GM18909 (cell line): ENCODE results near the gene ADGRG1.
"Not testable (repeated sequence)": the region's sequence is repeated elsewhere in the genome, so short reads cannot be mapped to it uniquely, and the experiment has no call there.

ENCODE experiments used
- ATAC-seq: cut with Tn5 transposase; IDR thresholded peaks from one replicate; pipeline ENCODE4 v1.9.1; 2021; ENCODE audit warnings: mild to moderate bottlenecking; ENCODE audit not compliant: unreplicated experiment, poor library complexity

ADGRG1 gene

DNA sequence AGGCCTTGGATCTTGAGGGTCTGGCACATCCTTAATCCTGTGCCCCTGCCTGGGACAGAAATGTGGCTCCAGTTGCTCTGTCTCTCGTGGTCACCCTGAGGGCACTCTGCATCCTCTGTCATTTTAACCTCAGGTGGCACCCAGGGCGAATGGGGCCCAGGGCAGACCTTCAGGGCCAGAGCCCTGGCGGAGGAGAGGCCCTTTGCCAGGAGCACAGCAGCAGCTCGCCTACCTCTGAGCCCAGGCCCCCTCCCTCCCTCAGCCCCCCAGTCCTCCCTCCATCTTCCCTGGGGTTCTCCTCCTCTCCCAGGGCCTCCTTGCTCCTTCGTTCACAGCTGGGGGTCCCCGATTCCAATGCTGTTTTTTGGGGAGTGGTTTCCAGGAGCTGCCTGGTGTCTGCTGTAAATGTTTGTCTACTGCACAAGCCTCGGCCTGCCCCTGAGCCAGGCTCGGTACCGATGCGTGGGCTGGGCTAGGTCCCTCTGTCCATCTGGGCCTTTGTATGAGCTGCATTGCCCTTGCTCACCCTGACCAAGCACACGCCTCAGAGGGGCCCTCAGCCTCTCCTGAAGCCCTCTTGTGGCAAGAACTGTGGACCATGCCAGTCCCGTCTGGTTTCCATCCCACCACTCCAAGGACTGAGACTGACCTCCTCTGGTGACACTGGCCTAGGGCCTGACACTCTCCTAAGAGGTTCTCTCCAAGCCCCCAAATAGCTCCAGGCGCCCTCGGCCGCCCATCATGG lies 35.7 kb downstream of the ADGRG1 start:
- no peak for ATAC-seq

DNA sequence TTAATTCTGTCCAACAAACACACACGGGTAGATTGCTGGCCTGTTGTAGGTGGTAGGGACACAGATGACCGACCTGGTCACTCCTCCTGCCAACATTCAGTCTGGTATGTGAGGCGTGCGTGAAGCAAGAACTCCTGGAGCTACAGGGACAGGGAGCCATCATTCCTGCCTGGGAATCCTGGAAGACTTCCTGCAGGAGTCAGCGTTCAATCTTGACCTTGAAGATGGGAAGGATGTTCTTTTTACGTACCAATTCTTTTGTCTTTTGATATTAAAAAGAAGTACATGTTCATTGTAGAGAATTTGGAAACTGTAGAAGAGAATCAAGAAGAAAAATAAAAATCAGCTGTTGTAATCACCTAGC lies 36.2 kb downstream of the ADGRG1 start:
- no peak for ATAC-seq

DNA sequence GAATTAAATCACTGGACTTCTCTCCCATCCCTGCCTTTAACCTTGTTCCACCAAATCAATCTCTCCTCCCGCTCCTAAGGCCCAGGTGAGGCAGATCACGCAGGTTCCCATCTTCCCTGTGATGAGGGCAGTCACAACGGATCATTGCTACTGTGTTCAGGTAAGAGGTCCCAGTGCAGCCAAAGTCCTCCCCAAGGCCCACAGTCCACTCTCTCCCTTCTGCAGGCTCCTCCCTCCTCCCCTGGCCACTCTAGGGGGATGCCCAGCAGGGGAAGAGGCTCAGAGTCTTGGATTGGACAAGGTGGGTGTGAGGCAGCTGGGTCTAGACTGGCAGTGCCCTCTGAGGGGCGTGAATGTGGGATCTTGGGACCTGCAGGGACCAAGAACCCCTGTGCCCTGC lies 37.1 kb downstream of the ADGRG1 start:
- ATAC-seq: no peak

DNA sequence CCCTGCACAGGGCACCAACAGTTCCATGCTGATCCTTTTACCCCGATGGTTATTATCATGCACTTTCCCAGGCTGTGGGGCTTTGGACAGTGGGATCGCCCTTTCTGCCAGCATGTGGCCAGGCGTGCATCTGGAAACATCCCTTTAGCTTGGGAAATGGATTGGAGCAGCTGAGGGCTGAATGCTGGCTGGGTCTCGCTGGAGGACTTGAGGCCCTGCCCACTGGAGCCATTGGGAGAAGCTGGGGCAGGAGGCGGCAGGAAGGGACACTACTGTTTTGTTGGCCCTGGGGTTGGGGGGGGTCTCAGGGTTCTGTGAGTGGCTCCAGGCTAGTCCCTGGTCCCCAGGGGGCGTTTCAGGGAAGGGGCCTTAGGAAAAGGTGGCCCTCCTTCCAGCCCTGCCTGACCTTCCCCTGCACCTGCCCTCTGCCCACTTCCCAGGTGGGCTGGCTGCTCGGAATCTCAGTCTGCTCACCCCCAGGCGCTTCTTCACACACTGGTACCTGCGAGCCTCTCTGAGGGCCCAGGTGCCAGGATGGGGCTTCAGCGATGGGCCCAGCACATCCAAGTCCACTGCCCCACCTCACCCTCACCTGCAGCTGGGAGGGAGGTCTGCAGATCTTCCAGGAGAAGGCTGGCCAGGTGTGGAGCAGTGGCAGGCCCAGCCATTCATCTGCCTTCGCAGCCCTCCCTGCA lies 38.1 kb downstream of the ADGRG1 start:
- no peak for ATAC-seq

DNA sequence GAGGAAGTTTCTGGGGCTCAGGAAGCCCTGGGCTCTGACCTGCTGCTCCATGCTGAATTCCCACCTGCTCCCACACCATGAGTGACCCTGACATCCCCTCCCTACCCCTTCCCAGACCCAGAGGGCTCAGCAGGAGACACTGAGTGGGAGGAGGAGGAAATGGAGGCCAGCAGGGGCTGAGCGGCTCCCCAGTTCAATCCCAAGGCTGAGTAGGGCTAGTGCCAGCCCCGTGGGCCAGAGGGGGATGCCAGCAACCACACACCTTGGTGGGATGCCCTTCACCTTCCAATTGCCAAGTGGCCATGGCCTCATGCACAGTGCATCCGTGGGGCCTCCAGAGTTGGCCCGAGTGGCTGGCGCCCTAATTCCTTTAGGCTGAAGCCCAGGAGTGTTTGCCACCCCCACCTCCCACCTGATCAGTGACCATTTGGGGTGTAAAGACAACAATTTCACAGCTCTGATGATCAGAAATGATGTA lies 38.7 kb downstream of the ADGRG1 start:
- no peak for ATAC-seq

DNA sequence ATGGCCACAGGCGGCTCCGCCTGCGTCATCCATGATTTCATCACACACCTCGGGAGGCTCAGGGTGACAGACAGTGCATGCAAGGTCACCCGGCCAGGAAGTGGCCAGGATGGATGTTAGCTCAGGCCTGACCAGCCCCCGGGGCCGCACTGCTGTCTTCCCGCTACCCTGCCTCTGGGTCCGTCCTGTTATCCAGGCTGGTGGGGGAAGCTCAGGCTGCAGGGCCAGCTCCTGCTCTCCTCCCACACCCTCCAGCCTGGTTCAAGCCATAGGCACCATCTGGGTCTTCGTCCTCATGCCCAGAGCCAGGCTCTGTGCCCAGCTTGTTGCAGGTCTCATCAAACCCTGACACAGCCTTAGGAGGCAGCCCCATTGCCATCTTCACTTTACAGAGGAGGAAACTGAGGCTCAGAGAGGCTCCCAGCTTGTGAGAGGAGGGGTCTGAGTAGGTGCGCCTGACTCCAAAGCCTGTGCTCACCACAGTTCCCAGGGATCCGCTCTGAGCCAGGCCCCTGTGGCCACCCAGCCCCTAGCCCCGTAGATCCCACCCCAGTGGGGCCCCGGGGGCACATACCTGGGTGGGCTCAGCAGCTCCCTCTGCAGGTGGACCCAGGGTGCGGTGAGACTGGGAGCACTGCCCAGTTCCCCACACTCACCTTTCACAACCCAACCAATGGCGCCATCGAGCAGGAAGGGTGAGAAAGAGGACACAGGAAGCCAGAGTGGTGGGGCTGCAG lies 39.3 kb downstream of the ADGRG1 start:
- no peak for ATAC-seq

DNA sequence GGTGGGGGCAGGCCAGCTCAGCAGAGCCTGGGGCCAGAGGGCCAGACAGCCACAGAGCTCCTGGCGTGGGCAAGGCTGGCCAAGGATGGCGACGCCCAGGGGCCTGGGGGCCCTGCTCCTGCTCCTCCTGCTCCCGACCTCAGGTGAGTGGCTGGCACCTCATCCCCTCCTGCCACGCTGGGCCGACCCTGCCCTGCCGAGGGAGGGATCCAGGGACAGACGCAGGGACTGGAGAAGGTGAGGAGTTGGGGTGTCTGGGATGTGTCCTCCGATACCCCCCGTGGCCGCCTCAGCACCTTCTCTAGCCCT lies 39.8 kb downstream of the ADGRG1 start, which contains the start of gene ADGRG3:
TSS of gene ADGRG3 (plus strand) at position 44 of the 309 bp plus-strand sequence. CDS start at position 86, 42 bp downstream.
- ATAC-seq: no peak

DNA sequence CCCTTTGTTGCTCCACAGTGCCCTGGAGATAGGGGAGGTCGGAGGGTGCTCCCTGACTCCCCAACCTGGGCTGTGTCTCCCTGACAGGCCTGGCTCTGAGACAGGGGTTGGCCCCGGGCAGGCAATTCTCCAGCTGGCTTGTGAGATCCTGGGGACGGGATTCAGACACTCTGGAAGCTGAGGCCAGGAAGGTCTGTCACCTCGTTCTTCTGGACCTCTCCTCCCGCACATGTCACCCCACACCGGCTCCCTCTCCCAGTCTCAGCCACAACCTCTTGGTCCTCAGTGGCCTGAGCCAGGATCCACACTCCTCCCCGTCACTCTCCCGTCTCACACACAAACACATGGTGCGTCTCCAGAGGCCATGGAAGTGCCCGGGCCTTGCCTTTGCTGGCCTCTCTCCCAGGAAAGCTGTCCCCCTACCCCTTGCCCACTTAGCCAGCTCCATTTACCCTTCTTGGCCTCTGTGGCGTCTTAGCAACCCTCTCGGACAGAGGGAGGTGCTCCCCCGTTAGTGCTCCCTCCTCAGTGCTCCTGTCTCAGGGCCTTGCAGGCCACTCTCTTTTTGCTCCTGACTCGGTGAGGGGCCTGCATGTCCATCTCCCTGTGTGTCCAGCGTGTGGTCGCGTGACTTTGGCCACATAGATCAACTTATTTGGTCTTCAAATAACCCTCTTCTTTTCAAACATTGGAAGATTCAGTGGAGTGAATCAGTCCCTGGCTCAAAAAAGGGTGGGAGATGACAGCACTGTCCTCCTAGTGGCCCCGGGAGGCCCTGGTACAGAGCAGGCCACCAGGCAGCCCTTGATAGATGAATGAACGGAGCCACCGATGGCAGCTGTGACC lies 40.4 kb downstream of the ADGRG1 start:
- no peak for ATAC-seq

DNA sequence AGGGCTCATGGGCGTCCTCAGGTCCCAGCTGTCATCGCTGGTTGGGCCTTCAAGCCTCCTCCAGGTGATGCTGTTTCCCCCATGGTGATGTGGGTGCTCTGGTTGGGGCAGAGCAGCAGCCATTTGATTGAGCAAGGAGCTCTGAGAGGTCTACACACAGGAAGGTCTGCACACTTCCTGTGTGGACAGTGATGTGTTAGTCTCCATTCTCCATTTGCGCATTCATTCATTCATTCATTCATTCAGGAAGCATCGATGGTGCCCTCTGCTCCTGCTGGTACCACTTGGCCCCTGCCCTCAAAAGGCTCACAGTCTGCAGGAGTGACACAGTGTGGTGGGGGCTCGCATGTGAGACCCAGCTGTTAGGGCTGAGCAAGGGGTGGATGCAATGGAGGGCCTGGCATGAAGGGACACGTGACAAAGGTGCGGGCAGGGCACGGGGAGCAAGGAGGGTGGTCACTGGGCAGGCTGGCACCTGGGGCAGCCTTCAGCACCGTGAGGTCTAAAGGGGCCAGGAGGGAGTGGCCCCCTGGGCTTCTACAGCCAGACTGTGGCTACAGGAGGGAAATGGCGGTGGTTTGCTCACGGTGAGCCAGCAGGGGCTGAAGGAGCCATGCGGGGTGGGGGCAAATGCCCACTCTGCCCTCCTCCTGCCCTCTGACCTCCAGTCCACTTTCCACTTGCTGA lies 41.2 kb downstream of the ADGRG1 start:
- ATAC-seq: no peak

DNA sequence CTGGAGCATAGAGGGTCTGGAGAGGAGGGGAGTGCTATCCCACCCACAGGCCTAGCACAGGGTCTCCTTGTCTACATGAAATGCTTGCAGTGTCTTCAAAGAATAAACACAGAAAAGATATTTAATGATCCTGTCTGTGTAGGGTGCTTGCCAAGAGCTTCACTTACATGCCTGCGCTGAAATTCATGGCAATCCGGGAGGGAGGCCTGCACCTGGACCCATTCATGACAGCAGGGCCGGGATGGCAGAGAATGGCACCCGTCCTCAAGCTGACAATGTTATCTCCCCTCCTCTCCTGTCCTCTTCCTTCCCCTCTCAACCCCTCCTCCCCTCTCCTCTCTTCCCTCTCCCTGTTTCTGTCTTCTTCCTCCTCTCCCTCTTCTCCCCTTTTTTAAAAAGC lies 41.8 kb downstream of the ADGRG1 start:
- ATAC-seq: no peak

DNA sequence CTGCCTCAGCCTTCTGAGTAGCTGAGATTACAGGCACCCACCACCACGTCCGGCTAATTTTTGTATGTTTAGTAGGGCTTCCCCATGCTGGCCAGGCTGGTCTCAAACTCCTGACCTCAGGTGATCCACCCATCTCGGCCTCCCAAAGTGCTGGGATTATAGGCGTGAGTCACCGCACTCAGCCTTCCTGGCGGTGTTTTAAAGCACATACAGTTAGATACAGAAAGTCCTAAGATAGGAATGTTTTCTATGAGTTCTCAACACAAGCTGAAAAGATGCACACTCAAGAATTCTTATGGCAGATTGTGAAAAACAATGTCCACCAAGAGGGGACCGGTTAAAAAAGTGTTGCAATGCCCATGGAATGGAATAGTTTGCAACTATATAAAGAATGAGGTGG lies 43.0 kb downstream of the ADGRG1 start:
- not testable (repeated sequence) for ATAC-seq

DNA sequence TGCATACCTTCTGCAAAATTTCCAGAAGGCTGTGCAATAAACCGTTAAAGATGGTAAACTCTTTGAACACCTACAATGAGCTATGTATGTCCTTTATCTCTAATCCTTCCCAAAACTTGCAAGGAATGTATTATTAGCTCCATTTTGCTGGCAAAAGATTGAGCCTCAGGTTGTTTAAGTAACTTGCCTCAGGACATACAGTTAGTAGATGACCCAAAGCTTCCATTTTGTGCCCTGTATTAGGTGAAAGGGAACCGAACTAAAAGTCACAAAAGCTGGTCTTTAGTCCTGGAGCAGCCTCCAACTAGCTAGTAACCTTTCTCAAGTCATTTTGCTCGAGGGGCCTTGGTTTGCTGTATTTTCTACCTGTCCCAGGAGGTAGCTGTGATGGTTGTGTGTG lies 44.0 kb downstream of the ADGRG1 start:
- ATAC-seq: no peak

DNA sequence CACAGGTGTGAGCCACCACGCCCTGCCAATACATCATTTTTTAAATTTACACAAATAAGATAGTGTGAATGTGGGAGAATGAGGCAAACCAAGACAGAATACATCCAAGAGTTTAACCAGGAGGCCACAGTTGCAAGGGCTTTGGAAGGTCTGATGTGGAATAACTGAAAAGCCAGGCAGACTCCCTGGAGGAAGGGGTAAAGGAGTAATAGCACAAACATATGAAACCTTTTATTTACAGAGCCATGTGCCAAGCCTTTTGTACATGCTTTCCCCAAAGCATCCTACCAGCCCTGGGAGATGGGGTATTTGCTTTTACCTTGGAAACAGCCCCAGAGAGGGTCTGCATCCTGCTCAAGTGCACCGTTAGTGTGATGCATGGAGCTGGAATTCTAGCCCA lies 44.4 kb downstream of the ADGRG1 start:
- ATAC-seq: no peak

DNA sequence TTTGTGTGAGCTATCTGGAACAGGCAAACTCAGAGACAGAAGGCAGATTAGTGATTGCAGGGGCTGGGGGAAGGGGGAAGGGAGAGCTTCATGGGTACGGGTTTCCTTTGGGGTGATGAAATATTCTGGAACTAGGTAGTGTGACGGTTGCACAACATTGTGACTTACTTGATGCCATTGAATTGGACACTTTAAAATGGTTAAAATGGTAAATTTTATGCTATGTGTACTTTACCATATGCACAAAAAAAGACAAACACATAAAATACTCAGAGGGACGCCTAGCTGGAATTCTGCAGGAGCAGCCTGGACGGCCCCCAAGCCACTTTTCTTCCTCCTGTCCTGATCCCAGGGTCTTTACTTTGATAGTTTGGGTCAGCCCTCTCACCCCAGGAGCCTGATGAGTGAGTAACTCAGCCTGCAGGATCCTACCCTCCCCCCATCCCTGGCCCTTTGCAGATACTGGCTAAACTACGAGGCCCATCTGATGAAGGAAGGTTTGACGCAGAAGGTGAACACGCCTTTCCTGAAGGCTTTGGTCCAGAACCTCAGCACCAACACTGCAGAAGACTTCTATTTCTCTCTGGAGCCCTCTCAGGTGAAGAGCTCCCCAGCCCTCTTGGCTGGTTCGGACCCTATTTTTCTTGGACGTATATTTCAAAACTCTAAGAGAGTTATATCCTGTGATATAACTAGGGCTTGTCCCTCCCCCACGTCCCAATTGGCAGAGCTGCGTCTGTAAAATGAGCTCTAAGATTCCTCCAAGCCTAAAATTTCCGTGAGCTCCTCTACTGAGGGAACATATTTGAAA lies 47.5 kb downstream of the ADGRG1 start:
- no peak for ATAC-seq

DNA sequence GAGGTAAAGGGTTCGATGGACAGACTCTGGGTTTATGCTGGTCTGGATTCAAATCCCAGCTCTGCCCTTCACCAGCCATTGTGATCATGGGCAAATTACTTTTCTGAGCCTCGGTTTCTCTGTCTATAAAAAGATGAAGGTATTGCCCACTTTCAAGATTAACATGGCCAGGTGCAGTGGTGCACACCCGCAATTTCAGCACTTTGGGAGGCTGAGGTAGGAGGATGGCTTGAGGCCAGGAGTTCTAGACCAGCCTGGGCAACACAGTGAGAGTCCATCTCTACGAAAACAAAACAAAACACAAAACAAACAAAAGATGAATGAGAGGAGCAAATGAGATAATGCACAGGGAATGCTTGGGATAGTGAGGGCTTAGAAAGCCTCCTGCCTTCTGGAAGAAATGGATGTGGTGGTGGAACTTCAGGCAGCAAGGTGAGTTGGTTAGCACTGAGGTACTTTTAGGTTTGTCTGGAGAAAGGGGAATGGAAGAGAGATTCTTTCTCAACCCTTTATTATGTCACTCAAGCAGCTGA lies 48.2 kb downstream of the ADGRG1 start:
- no peak for ATAC-seq

DNA sequence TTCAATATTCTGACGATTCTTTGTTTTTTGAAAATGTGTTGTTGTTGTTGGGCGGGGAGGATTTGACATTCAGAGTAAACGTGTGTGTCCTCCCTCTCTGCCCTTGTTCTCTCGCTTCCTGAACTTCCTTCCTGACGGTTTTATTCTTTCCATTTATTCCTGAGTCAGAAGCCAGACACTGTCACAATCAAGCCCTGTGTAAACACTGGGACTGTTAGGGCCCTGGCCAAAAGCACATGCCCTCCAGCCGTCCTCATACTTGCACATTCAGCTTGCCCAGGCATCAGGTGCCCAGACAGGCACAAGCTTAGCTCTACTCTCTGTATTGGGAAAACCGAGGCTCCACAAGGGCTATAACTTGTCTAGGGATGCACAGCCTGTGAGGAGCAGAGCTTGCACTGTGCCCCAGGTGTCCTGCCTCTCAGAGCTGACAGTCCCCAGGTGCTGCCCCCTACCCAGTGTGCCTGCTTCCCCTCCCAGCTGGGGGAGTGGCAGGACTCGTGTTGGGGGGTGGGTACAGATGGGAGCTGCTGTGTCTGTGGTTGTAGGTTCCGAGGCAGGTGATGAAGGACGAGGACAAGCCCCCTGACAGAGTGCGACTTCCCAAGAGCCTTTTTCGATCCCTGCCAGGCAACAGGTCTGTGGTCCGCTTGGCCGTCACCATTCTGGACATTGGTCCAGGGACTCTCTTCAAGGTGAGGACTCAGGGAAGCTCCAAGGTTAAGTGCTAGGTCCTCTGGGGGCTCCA lies 49.4 kb downstream of the ADGRG1 start:
- ATAC-seq: no peak

DNA sequence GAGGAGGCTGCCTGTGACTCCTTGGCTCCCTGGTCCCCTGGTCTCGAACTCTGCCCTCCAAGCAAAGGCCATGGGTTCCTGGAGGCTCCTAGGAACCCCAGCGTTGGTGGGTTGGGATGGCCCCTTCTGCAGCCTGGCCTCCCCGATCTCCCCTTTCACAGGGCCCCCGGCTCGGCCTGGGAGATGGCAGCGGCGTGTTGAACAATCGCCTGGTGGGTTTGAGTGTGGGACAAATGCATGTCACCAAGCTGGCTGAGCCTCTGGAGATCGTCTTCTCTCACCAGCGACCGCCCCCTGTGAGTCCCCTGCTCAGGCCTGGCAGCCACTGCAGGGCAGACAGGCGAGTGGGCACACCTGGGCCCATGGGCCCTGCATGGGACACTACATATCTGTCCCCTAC lies 50.6 kb downstream of the ADGRG1 start:
- no peak for ATAC-seq
